ENCODE results near the gene CCNY.

CCNY gene

GRCh38 chr10:35392482-35393228 lies 56.3 kb downstream of the CCNY start:
- Histone ChIP-seq H3K27me3 (ENCODE audit: control insufficient read depth, low read length) (no peaks in the 10 kb centered on the region), H3K27ac (ENCODE audit: low read depth, low read length) (no peak overlapping the region), H3K4me1 (ENCODE audit: control insufficient read depth, low read length) (peaks cover 19% of the 10 kb centered on the region), H3K79me2 (ENCODE audit: control insufficient read depth, low read length) (peaks cover 99% of the 10 kb centered on the region), H3K4me3 (ENCODE audit: low read length) (no peak overlapping the region), H4K20me1 (ENCODE audit: control insufficient read depth, insufficient read depth, low read depth, low read length) (0 out of 2 replicates have a peak, but pooled peaks cover 11% of the 10 kb centered on the region), H3K36me3 (ENCODE audit: control insufficient read depth, low read length) (no peaks in the 10 kb centered on the region), H3K4me2 (ENCODE audit: low read length) (no peak overlapping the region), H3K9me3 (ENCODE audit: control insufficient read depth, insufficient read depth, low read length) (peaks cover 13% of the 10 kb centered on the region; the same call in 1 of the 2 replicates), H3K9me2 (replicated peaks; ENCODE audit: control insufficient read depth, low read length) (no peaks in the 10 kb centered on the region), H3F3A (ENCODE audit: control insufficient read depth, insufficient read depth) (no peaks in the 10 kb centered on the region)
- no peak for TF ChIP-seq EZH2phosphoT487 (IDR thresholded peaks at IDR 0.05; ENCODE audit: borderline replicate concordance, low read length)
- no peak for TF ChIP-seq CTCF (IDR thresholded peaks at IDR 0.05; ENCODE audit: low read depth, low read length, poor library complexity, severe bottlenecking)

DNA sequence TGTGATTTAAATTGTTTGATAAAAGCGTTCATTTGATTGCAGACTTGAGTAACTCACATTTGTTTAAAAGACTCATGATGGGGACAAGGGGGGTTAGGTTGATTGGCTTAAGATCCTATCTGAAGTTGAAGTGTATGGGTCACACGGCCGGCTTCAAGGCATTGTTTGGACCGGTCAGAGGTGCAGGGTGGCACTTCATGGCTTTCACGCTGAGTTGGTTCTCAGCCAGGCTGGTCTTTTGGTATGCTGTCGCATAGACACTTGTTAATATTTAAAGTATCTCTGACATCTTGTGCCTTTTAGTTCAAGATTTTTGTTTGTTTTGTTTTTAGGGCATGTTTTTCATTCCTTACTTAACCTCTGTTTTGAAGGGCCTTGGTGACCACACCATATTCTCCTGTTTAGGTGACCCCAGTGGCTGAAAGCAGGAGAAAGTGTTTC lies 58.1 kb downstream of the CCNY start:
- Histone ChIP-seq H3K4me1 (ENCODE audit: control insufficient read depth, low read length) (peaks cover 8% of the 10 kb centered on the region), H3K27me3 (ENCODE audit: control insufficient read depth, low read length) (no peaks in the 10 kb centered on the region), H4K20me1 (ENCODE audit: control insufficient read depth, insufficient read depth, low read depth, low read length) (peaks cover 11% of the 10 kb centered on the region; the same call in 1 of the 2 replicates), H3K9me3 (ENCODE audit: control insufficient read depth, insufficient read depth, low read length) (peaks cover 13% of the 10 kb centered on the region; the same call in 1 of the 2 replicates), H3K36me3 (ENCODE audit: control insufficient read depth, low read length) (no peaks in the 10 kb centered on the region), H3K79me2 (ENCODE audit: control insufficient read depth, low read length) (peaks cover 99% of the 10 kb centered on the region), H3K27ac (ENCODE audit: low read depth, low read length) (no peak overlapping the region), H3K4me3 (ENCODE audit: low read length) (no peak overlapping the region), H3K4me2 (ENCODE audit: low read length) (no peak overlapping the region), H3K9me2 (replicated peaks; ENCODE audit: control insufficient read depth, low read length) (no peaks in the 10 kb centered on the region), H3F3A (ENCODE audit: control insufficient read depth, insufficient read depth) (no peaks in the 10 kb centered on the region)
- no peak for TF ChIP-seq EZH2phosphoT487 (IDR thresholded peaks at IDR 0.05; ENCODE audit: borderline replicate concordance, low read length)
- no peak for TF ChIP-seq CTCF (IDR thresholded peaks at IDR 0.05; ENCODE audit: low read depth, low read length, poor library complexity, severe bottlenecking)

DNA sequence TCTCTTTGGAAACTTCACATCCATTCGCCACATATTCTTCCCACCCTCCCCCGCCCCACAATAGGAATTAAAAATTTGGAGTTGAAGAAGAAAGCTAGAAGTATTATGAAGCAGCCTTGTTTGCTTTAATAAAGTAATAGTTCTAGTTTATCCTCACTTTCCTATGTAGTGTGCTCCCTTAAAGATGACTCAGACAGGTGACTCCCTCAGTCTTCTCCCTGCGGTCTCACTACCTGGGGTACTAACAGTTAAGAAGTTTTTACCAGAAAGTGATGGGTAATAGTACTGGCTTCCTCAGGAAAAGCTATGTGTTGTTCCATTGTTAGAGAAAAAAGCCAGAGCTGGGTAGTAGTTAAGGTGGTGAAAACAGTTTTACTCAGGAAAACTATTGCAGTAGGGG lies 58.6 kb downstream of the CCNY start:
- Histone ChIP-seq H3K4me2 (ENCODE audit: low read length) (no peak overlapping the region), H3K27ac (ENCODE audit: low read depth, low read length) (no peak overlapping the region), H3K79me2 (ENCODE audit: control insufficient read depth, low read length) (peaks cover 99% of the 10 kb centered on the region), H3F3A (ENCODE audit: control insufficient read depth, insufficient read depth) (no peaks in the 10 kb centered on the region), H3K4me3 (ENCODE audit: low read length) (no peak overlapping the region), H3K27me3 (ENCODE audit: control insufficient read depth, low read length) (no peaks in the 10 kb centered on the region), H3K4me1 (ENCODE audit: control insufficient read depth, low read length) (peaks cover 8% of the 10 kb centered on the region), H3K9me3 (ENCODE audit: control insufficient read depth, insufficient read depth, low read length) (peaks cover 10% of the 10 kb centered on the region; the same call in 1 of the 2 replicates), H3K9me2 (replicated peaks; ENCODE audit: control insufficient read depth, low read length) (no peaks in the 10 kb centered on the region), H4K20me1 (ENCODE audit: control insufficient read depth, insufficient read depth, low read depth, low read length) (peaks cover 11% of the 10 kb centered on the region; the same call in 1 of the 2 replicates), H3K36me3 (ENCODE audit: control insufficient read depth, low read length) (no peaks in the 10 kb centered on the region)
- no peak for TF ChIP-seq EZH2phosphoT487 (IDR thresholded peaks at IDR 0.05; ENCODE audit: borderline replicate concordance, low read length)
- TF ChIP-seq CTCF (IDR thresholded peaks at IDR 0.05; ENCODE audit: low read depth, low read length, poor library complexity, severe bottlenecking) = no peak

Data from DOHH2 (cell line).